PC-3 (cell line): ENCODE measurements around the gene KRT17. TPM values are rescaled to one million over a fixed set of nuclear protein-coding genes. Genes with fewer than 3 reads are reported as not detected.

Experiments
- ATAC-seq: fragments of 200-7000 bp; cut with Tn5 transposase; 2 replicates; pipeline ENCODE4 v1.9.1; 2020; ENCODE audit warnings: mild to moderate bottlenecking, moderate library complexity
- BruUV-seq: library from RNA; stranded (reverse); fragments of 400-500 nt; replicated peaks from 2 replicates; lab custom pipeline; 2021; lab: Mats Ljungman, UMichigan
- CTCF ChIA-PET: fragments of 300-600 bp; sonication (Branson Sonifier 250); formaldehyde crosslinking; loops from one replicate; lab custom pipeline; 2022; ENCODE audit warnings: antibody characterized with exemption; lab: Charles Lee
- POLR2A ChIA-PET: fragments of 300-600 bp; sonication (Branson Sonifier 250); formaldehyde crosslinking; loops from one replicate; lab custom pipeline; 2022; ENCODE audit warnings: antibody characterized with exemption; ENCODE audit not compliant: unreplicated experiment; lab: Charles Lee
- DNase-seq: peaks from one replicate; pipeline ENCODE4 v3.0.0-alpha.2; 2015
- H2AFZ ChIP-seq: fragments of 300-600 bp; sonication (generic); 2 replicates; pipeline ENCODE4 v1.6.0; 2016; ENCODE audit warnings: antibody characterized with exemption, low read length
- H3F3A ChIP-seq: fragments of 300-600 bp; sonication (generic); one replicate; pipeline ENCODE4 v1.6.0; 2017; ENCODE audit warnings: antibody characterized with exemption, low read length, control low read depth, mild to moderate bottlenecking; ENCODE audit not compliant: unreplicated experiment
- H3K27ac ChIP-seq: fragments of 300-600 bp; sonication (generic); 2 replicates; pipeline ENCODE4 v1.5.1; 2016; ENCODE audit warnings: mild to moderate bottlenecking, low read length
- H3K27me3 ChIP-seq: fragments of 300-600 bp; sonication (generic); 2 replicates; pipeline ENCODE4 v1.6.1; 2016; ENCODE audit warnings: low read length, mixed read lengths
- H3K36me3 ChIP-seq: fragments of 300-600 bp; sonication (generic); 2 replicates; pipeline ENCODE4 v1.6.1; 2016; ENCODE audit warnings: low read depth, mixed run types, low read length, mixed read lengths
- H3K4me1 ChIP-seq: fragments of 300-600 bp; sonication (generic); 2 replicates; pipeline ENCODE4 v1.5.1; 2016; ENCODE audit warnings: low read length; ENCODE audit not compliant: insufficient read depth
- H3K4me2 ChIP-seq: fragments of 300-600 bp; sonication (generic); 2 replicates; pipeline ENCODE4 v1.6.0; 2016; ENCODE audit warnings: low read length
- H3K4me3 ChIP-seq: fragments of 300-600 bp; sonication (generic); 2 replicates; pipeline ENCODE4 v1.5.1; 2016; ENCODE audit warnings: mild to moderate bottlenecking, low read length, mixed read lengths
- H3K79me2 ChIP-seq: fragments of 300-600 bp; sonication (generic); 2 replicates; pipeline ENCODE4 v1.6.1; 2017; ENCODE audit warnings: low read length, mixed read lengths
- H3K9ac ChIP-seq: fragments of 300-600 bp; sonication (generic); 2 replicates; pipeline ENCODE4 v1.6.0; 2016; ENCODE audit warnings: mild to moderate bottlenecking, low read length
- H3K9me2 ChIP-seq: fragments of 300-600 bp; sonication (generic); replicated peaks from 2 replicates; pipeline ENCODE4 v1.6.1; 2016; ENCODE audit warnings: mixed run types, low read length, mixed read lengths
- H3K9me3 ChIP-seq: fragments of 300-600 bp; sonication (generic); 2 replicates; pipeline ENCODE4 v1.6.1; 2016; ENCODE audit warnings: low read length, mixed read lengths
- H4K20me1 ChIP-seq: fragments of 300-600 bp; sonication (generic); 2 replicates; pipeline ENCODE4 v1.6.1; 2016; ENCODE audit warnings: low read length, mixed read lengths
- CTCF ChIP-seq: fragments of 300-600 bp; sonication (generic); conservative IDR thresholded peaks from 2 replicates; pipeline ENCODE4 v1.5.1; 2017; ENCODE audit warnings: antibody characterized with exemption, low read depth, mild to moderate bottlenecking, low read length
- EZH2 ChIP-seq: fragments of 300-600 bp; sonication (generic); IDR thresholded peaks from one replicate; pipeline ENCODE4 v1.6.1; 2017; ENCODE audit warnings: antibody characterized with exemption, mild to moderate bottlenecking, low read length; ENCODE audit not compliant: unreplicated experiment
- EZH2phosphoT487 ChIP-seq: fragments of 300-600 bp; sonication (generic); IDR thresholded peaks from 2 replicates; pipeline ENCODE4 v1.6.1; 2018; ENCODE audit warnings: mild to moderate bottlenecking, antibody characterized with exemption, low read length, borderline replicate concordance
- intact Hi-C: fragments of 100-400 bp; cut with micrococcal nuclease; formaldehyde crosslinking; loops from 2 replicates; pipeline ENCODE4 v1.9.0; 2023
- total RNA-seq: library from RNA; depleted of rRNA; stranded (reverse); fragments of >200 nt; gene quantifications from 2 replicates; pipeline ENCODE4 v1.2.3, GENCODE V29; 2014

The KRT17 gene
- total RNA-seq, 1 experiment from 2014 or later = 92.1 TPM

GRCh38 chr17:41588126-41588810, 36.1 kb downstream of the KRT17 start:
- H3K9ac ChIP-seq = no peak overlapping the region
- no peak overlapping the region for H3K27ac ChIP-seq
- H3K36me3 ChIP-seq = no peaks in the 10 kb centered on the region
- H3K4me1 ChIP-seq = no peaks in the 10 kb centered on the region
- CTCF ChIA-PET = no interaction called here
- H3K4me2 ChIP-seq = no peak overlapping the region
- no peaks in the 10 kb centered on the region for H3F3A ChIP-seq
- no peak for TF ChIP-seq CTCF
- no peak for TF ChIP-seq EZH2
- TF ChIP-seq EZH2phosphoT487 = no peak
- DNase-seq (no peak), ATAC-seq (no peak)
- no peak overlapping the region for H2AFZ ChIP-seq
- no TSS peak for BruUV-seq
- no peaks in the 10 kb centered on the region for H4K20me1 ChIP-seq
- H3K79me2 ChIP-seq = no peaks in the 10 kb centered on the region
- no peaks in the 10 kb centered on the region for H3K9me2 ChIP-seq
- POLR2A ChIA-PET = no interaction called here
- intact Hi-C loops = no loop called here
- no peaks in the 10 kb centered on the region for H3K27me3 ChIP-seq
- no peaks in the 10 kb centered on the region for H3K9me3 ChIP-seq
- no peak overlapping the region for H3K4me3 ChIP-seq

- no peaks in the 10 kb centered on the region for H3K9me2 ChIP-seq
- intact Hi-C loops = no loop called here
- no peaks in the 10 kb centered on the region for H3K79me2 ChIP-seq
- H3K4me3 ChIP-seq = no peak within 1 kb of the TSS
- no peak within 1 kb of the TSS for H3K4me2 ChIP-seq
- H2AFZ ChIP-seq = no peak within 1 kb of the TSS
- ATAC-seq (no peak), DNase-seq (no peak)
- no TSS peak for BruUV-seq
- TF ChIP-seq CTCF = no peak
- TF ChIP-seq EZH2 = no peak
- TF ChIP-seq EZH2phosphoT487 = no peak
- H3K27ac ChIP-seq = no peak within 1 kb of the TSS
- ChIA-PET CTCF (no interaction called here), POLR2A (no interaction called here)
- H3K9me3 ChIP-seq = no peaks in the 10 kb centered on the region
- H3K36me3 ChIP-seq = no peaks in the 10 kb centered on the region
- H3K9ac ChIP-seq = no peak within 1 kb of the TSS
- no peaks in the 10 kb centered on the region for H3K4me1 ChIP-seq
- H4K20me1 ChIP-seq = no peaks in the 10 kb centered on the region
- H3K27me3 ChIP-seq = no peaks in the 10 kb centered on the region
- H3F3A ChIP-seq = no peaks in the 10 kb centered on the region
Observed at GRCh38 chr17:41586863-41587495, 37.4 kb downstream of the KRT17 start, which contains the start of gene KRT14. TSS of gene KRT14 (minus strand) at chr17:41586895. CDS start at chr17:41586834, 61 bp downstream.
